ENCODE data around the gene IGF1R. TPM values are rescaled to one million over a fixed set of nuclear protein-coding genes. Genes with fewer than 3 reads are reported as not detected.

The IGF1R gene
- total RNA-seq, 4 donors from 2014 or later = 31.6 to 87.8 (median 60.0) TPM

GRCh38 chr15:98689431-98689861 is 41.1 kb downstream of the IGF1R start:
- no peak for TF ChIP-seq EP300 (IDR thresholded peaks at IDR 0.05)
- TF ChIP-seq POLR2A (IDR thresholded peaks at IDR 0.05) = no peak
- TF ChIP-seq POLR2AphosphoS5 (IDR thresholded peaks at IDR 0.05) = no peak
- TF ChIP-seq, protein P1, sequence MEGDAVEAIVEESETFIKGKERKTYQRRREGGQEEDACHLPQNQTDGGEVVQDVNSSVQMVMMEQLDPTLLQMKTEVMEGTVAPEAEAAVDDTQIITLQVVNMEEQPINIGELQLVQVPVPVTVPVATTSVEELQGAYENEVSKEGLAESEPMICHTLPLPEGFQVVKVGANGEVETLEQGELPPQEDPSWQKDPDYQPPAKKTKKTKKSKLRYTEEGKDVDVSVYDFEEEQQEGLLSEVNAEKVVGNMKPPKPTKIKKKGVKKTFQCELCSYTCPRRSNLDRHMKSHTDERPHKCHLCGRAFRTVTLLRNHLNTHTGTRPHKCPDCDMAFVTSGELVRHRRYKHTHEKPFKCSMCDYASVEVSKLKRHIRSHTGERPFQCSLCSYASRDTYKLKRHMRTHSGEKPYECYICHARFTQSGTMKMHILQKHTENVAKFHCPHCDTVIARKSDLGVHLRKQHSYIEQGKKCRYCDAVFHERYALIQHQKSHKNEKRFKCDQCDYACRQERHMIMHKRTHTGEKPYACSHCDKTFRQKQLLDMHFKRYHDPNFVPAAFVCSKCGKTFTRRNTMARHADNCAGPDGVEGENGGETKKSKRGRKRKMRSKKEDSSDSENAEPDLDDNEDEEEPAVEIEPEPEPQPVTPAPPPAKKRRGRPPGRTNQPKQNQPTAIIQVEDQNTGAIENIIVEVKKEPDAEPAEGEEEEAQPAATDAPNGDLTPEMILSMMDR (IDR thresholded peaks at IDR 0.05) = no peak
- Histone ChIP-seq H3K27ac (no peak overlapping the region), H3K9me3 (no peaks in the 10 kb centered on the region), H3K4me3 (no peak overlapping the region), H3K4me1 (peaks cover 0 to 89% (median 18%) of the 10 kb centered on the region in 3 donors), H3K27me3 (no peaks in the 10 kb centered on the region), H3K36me3 (no peaks in the 10 kb centered on the region)
- 58 to 90% methylated on average over 2 to 4 of the region's 5 CpGs for WGBS, 2 donors (ENCODE audit: low coverage in 1 of 2)
- ATAC-seq = peak; percentile 54

- ATAC-seq = no peak
- Histone ChIP-seq H3K27ac (no peak overlapping the region), H3K9me3 (no peaks in the 10 kb centered on the region), H3K36me3 (no peaks in the 10 kb centered on the region), H3K27me3 (no peaks in the 10 kb centered on the region), H3K4me1 (peaks cover 0 to 88% (median 20%) of the 10 kb centered on the region in 3 donors), H3K4me3 (no peak overlapping the region)
- WGBS, 2 donors (ENCODE audit: low coverage in 1 of 2) = 53 to 63% methylated on average over 3 to 6 of the region's 6 CpGs
- TF ChIP-seq POLR2AphosphoS5 (IDR thresholded peaks at IDR 0.05) = no peak
- TF ChIP-seq, protein P1 (IDR thresholded peaks at IDR 0.05) = no peak
- TF ChIP-seq POLR2A (IDR thresholded peaks at IDR 0.05) = no peak
- no peak for TF ChIP-seq EP300 (IDR thresholded peaks at IDR 0.05)
Observed at GRCh38 chr15:98690272-98690950, 42.1 kb downstream of the IGF1R start.

- no peak for TF ChIP-seq POLR2A (IDR thresholded peaks at IDR 0.05)
- TF ChIP-seq EP300 (IDR thresholded peaks at IDR 0.05) = no peak
- TF ChIP-seq, protein P1 (IDR thresholded peaks at IDR 0.05) = no peak
- no peak for TF ChIP-seq POLR2AphosphoS5 (IDR thresholded peaks at IDR 0.05)
- no peaks in the 10 kb centered on the region for H3K36me3 ChIP-seq
- no peak overlapping the region for H3K27ac ChIP-seq
- peaks cover 0 to 93% (median 19%) of the 10 kb centered on the region in 3 donors for H3K4me1 ChIP-seq
- H3K27me3 ChIP-seq = no peaks in the 10 kb centered on the region
- 93% methylated on average over 2 of the region's 2 CpGs; no CpG with 5 or more reads in 1 of the 2 donors for WGBS, 2 donors (ENCODE audit: low coverage in 1 of 2)
- no peak overlapping the region for H3K4me3 ChIP-seq
- H3K9me3 ChIP-seq = no peaks in the 10 kb centered on the region
- ATAC-seq = no peak
Observed at GRCh38 chr15:98692213-98692612, 43.9 kb downstream of the IGF1R start.

DNA sequence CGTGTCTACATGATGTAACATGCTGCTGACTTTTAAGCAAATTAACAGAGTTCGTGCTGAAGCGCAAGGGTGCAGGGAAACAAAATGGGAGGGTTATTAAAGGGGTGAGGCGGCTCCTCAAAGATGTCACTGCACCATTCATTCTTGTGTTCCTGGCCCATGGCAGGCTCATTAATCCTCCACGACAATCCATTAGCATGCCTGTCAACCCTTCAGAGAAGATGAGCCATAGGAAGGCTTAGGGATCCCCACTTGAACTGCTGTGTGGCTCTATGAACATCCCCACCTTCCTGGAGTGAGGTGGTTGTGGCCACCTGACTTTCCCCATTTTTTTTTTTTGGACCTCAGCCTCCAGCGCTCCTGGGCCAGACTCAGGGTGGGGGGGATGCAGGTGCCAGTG is 45.8 kb downstream of the IGF1R start:
- ATAC-seq = no peak
- Histone ChIP-seq H3K4me3 (no peak overlapping the region), H3K9me3 (no peaks in the 10 kb centered on the region), H3K36me3 (no peaks in the 10 kb centered on the region), H3K27me3 (no peaks in the 10 kb centered on the region), H3K27ac (no peak overlapping the region), H3K4me1 (peaks cover 0 to 88% (median 25%) of the 10 kb centered on the region in 3 donors)
- WGBS, 2 donors (ENCODE audit: low coverage in 1 of 2) = 64 to 96% methylated on average over 2 to 5 of the region's 6 CpGs
- TF ChIP-seq EP300 (IDR thresholded peaks at IDR 0.05) (no peak), POLR2AphosphoS5 (IDR thresholded peaks at IDR 0.05) (no peak), POLR2A (IDR thresholded peaks at IDR 0.05) (no peak)
- TF ChIP-seq, protein P1 (IDR thresholded peaks at IDR 0.05) = no peak

GRCh38 chr15:98698792-98699191 is 50.5 kb downstream of the IGF1R start:
- no peak for TF ChIP-seq POLR2A (IDR thresholded peaks at IDR 0.05)
- TF ChIP-seq, protein P1 (IDR thresholded peaks at IDR 0.05) = no peak
- TF ChIP-seq EP300 (IDR thresholded peaks at IDR 0.05) = no peak
- TF ChIP-seq POLR2AphosphoS5 (IDR thresholded peaks at IDR 0.05) = no peak
- no peak overlapping the region for H3K4me3 ChIP-seq
- WGBS, 2 donors (ENCODE audit: low coverage in 1 of 2) = 82 to 83% methylated on average over 2 of the region's 2 CpGs
- H3K27me3 ChIP-seq = no peaks in the 10 kb centered on the region
- peaks cover 0 to 65% (median 24%) of the 10 kb centered on the region in 3 donors for H3K4me1 ChIP-seq
- H3K27ac ChIP-seq = no peak overlapping the region
- H3K9me3 ChIP-seq = no peaks in the 10 kb centered on the region
- ATAC-seq = no peak
- H3K36me3 ChIP-seq = no peaks in the 10 kb centered on the region
